HEK293T (cell line): ENCODE data around the gene TXNL1.

Source experiments
- ARNT ChIP-seq: fragments of 450-650 bp; IDR thresholded peaks from 2 replicates; pipeline ENCODE4 v1.6.1; 2017; ENCODE audit warnings: mild to moderate bottlenecking
- BHLHE40 ChIP-seq: fragments of 450-650 bp; IDR thresholded peaks from 2 replicates; pipeline ENCODE4 v1.6.1; 2016; ENCODE audit warnings: mild to moderate bottlenecking, moderate library complexity, borderline replicate concordance
- FOXA1 ChIP-seq: fragments of 450-650 bp; IDR thresholded peaks from 2 replicates; pipeline ENCODE4 v1.6.1; 2016; ENCODE audit warnings: mild to moderate bottlenecking
- FOXM1 ChIP-seq: fragments of 450-650 bp; IDR thresholded peaks from 2 replicates; pipeline ENCODE4 v1.6.1; 2017; ENCODE audit warnings: mild to moderate bottlenecking, borderline replicate concordance
- HDGF ChIP-seq: fragments of 450-650 bp; IDR thresholded peaks from 2 replicates; pipeline ENCODE4 v1.6.1; 2017; ENCODE audit warnings: antibody characterized with exemption, borderline replicate concordance
- LEF1 ChIP-seq: fragments of 450-650 bp; IDR thresholded peaks from 2 replicates; pipeline ENCODE4 v1.6.1; 2017; ENCODE audit warnings: mild to moderate bottlenecking, borderline replicate concordance
- SP1 ChIP-seq: fragments of 450-650 bp; IDR thresholded peaks from 2 replicates; pipeline ENCODE4 v1.6.1; 2017
- TARDBP ChIP-seq: fragments of 450-650 bp; IDR thresholded peaks from 2 replicates; pipeline ENCODE4 v1.6.1; 2016
- ZNF384 ChIP-seq: fragments of 450-650 bp; IDR thresholded peaks from 2 replicates; pipeline ENCODE4 v1.6.1; 2016
- TF ChIP-seq, protein P1 (sequence below): fragments of 450-650 bp; IDR thresholded peaks from 2 replicates; pipeline ENCODE4 v1.6.1; 2016

GRCh38 chr18:56565046-56565445, 73.3 kb downstream of the TXNL1 start:
- TF ChIP-seq ZNF384 (no peak), FOXA1 (no peak), HDGF (no peak), BHLHE40 (no peak), SP1 (no peak), ARNT (no peak), TARDBP (no peak), LEF1 (no peak), FOXM1 (no peak)
- TF ChIP-seq, protein P1, sequence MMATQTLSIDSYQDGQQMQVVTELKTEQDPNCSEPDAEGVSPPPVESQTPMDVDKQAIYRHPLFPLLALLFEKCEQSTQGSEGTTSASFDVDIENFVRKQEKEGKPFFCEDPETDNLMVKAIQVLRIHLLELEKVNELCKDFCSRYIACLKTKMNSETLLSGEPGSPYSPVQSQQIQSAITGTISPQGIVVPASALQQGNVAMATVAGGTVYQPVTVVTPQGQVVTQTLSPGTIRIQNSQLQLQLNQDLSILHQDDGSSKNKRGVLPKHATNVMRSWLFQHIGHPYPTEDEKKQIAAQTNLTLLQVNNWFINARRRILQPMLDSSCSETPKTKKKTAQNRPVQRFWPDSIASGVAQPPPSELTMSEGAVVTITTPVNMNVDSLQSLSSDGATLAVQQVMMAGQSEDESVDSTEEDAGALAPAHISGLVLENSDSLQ, result no peak
